SK-N-SH treated with all-trans-retinoic acid at 6 μM for 48 hours (cell line): ENCODE results near the gene LRRK1.

ENCODE experiments used
- ATAC-seq: fragments of 200-7000 bp; cut with Tn5 transposase; 3 replicates; pipeline ENCODE4 v1.9.1; 2020; ENCODE audit warnings: mild to moderate bottlenecking, moderate library complexity
- ARNTL ChIP-seq: fragments of 450-650 bp; formaldehyde crosslinking; IDR thresholded peaks from 2 replicates; pipeline ENCODE4 v1.5.0; 2020; ENCODE audit warnings: low read depth, mild to moderate bottlenecking, moderate library complexity, borderline replicate concordance
- BACH2 ChIP-seq: fragments of 250-450 bp; sonication (Bioruptor Pico); IDR thresholded peaks from 2 replicates; pipeline ENCODE4 v1.9.0; 2021; ENCODE audit warnings: mild to moderate bottlenecking, borderline replicate concordance
- CSDC2 ChIP-seq: fragments of 250-450 bp; sonication (Bioruptor Pico); IDR thresholded peaks from 2 replicates; pipeline ENCODE4 v1.5.0; 2020; ENCODE audit warnings: mild to moderate bottlenecking, moderate library complexity
- ESRRG ChIP-seq: fragments of 250-450 bp; sonication (Bioruptor Pico); IDR thresholded peaks from 2 replicates; pipeline ENCODE4 v1.6.1; 2021; ENCODE audit warnings: mild to moderate bottlenecking
- GLIS3 ChIP-seq: fragments of 250-450 bp; sonication (Bioruptor Pico); IDR thresholded peaks from 2 replicates; pipeline ENCODE4 v1.5.0; 2020; ENCODE audit warnings: mild to moderate bottlenecking, moderate library complexity
- ISL1 ChIP-seq: fragments of 250-450 bp; sonication (Bioruptor Pico); IDR thresholded peaks from 2 replicates; pipeline ENCODE4 v2.1.2; 2022; ENCODE audit warnings: mild to moderate bottlenecking, moderate library complexity
- OSR1 ChIP-seq: fragments of 250-450 bp; sonication (Bioruptor Pico); IDR thresholded peaks from 2 replicates; pipeline ENCODE4 v1.8.0; 2022; ENCODE audit warnings: moderate library complexity, mild to moderate bottlenecking, inconsistent platforms
- PPARA ChIP-seq: fragments of 250-450 bp; sonication (Bioruptor Pico); IDR thresholded peaks from 2 replicates; pipeline ENCODE4 v1.5.0; 2020; ENCODE audit warnings: mild to moderate bottlenecking, borderline replicate concordance
- RARB ChIP-seq: fragments of 250-450 bp; sonication (Bioruptor Pico); IDR thresholded peaks from 2 replicates; pipeline ENCODE4 v1.8.0; 2021; ENCODE audit warnings: mild to moderate bottlenecking, moderate library complexity
- SNAI2 ChIP-seq: fragments of 250-450 bp; sonication (Bioruptor Pico); IDR thresholded peaks from 2 replicates; pipeline ENCODE4 v1.5.0; 2020; ENCODE audit warnings: mild to moderate bottlenecking, moderate library complexity
- TOX ChIP-seq: fragments of 250-450 bp; sonication (Bioruptor Pico); IDR thresholded peaks from 2 replicates; pipeline ENCODE4 v1.8.0; 2021; ENCODE audit warnings: mild to moderate bottlenecking, moderate library complexity, borderline replicate concordance
- ZFP3 ChIP-seq: fragments of 250-450 bp; sonication (Bioruptor Pico); IDR thresholded peaks from 2 replicates; pipeline ENCODE4 v1.5.0; 2020; ENCODE audit warnings: mild to moderate bottlenecking, moderate library complexity
- ZNF565 ChIP-seq: fragments of 450-650 bp; formaldehyde crosslinking; conservative IDR thresholded peaks from 2 replicates; pipeline ENCODE4 v1.5.0; 2020; ENCODE audit warnings: low read depth, mild to moderate bottlenecking, moderate library complexity
- ZNF70 ChIP-seq: fragments of 450-650 bp; formaldehyde crosslinking; IDR thresholded peaks from 2 replicates; pipeline ENCODE4 v1.5.0; 2020; ENCODE audit warnings: mild to moderate bottlenecking, moderate library complexity
- ZNF8 ChIP-seq: fragments of 450-650 bp; formaldehyde crosslinking; IDR thresholded peaks from 2 replicates; pipeline ENCODE4 v1.5.0; 2020; ENCODE audit warnings: mild to moderate bottlenecking, moderate library complexity
- TF ChIP-seq, protein P1 (sequence below): fragments of 250-450 bp; sonication (Bioruptor Pico); IDR thresholded peaks from 2 replicates; pipeline ENCODE4 v1.5.0; 2020; ENCODE audit warnings: mild to moderate bottlenecking, moderate library complexity
- TF ChIP-seq, protein P2 (sequence below): fragments of 250-450 bp; sonication (Bioruptor Pico); IDR thresholded peaks from 2 replicates; pipeline ENCODE4 v1.5.1; 2021; ENCODE audit warnings: mild to moderate bottlenecking, moderate library complexity
- TF ChIP-seq, protein P3 (sequence below): fragments of 250-450 bp; sonication (Bioruptor Pico); IDR thresholded peaks from 2 replicates; pipeline ENCODE4 v1.5.1; 2020; ENCODE audit warnings: low read depth, mild to moderate bottlenecking, moderate library complexity
- TF ChIP-seq, protein P4 (sequence below): fragments of 250-450 bp; sonication (Bioruptor Pico); IDR thresholded peaks from 2 replicates; pipeline ENCODE4 v1.8.0; 2021; ENCODE audit warnings: low read depth, mild to moderate bottlenecking, moderate library complexity, borderline replicate concordance
- TF ChIP-seq, protein P5 (sequence below): fragments of 250-450 bp; sonication (Bioruptor Pico); IDR thresholded peaks from 2 replicates; pipeline ENCODE4 v1.8.0; 2020; ENCODE audit warnings: mild to moderate bottlenecking, moderate library complexity, borderline replicate concordance

The LRRK1 gene

DNA sequence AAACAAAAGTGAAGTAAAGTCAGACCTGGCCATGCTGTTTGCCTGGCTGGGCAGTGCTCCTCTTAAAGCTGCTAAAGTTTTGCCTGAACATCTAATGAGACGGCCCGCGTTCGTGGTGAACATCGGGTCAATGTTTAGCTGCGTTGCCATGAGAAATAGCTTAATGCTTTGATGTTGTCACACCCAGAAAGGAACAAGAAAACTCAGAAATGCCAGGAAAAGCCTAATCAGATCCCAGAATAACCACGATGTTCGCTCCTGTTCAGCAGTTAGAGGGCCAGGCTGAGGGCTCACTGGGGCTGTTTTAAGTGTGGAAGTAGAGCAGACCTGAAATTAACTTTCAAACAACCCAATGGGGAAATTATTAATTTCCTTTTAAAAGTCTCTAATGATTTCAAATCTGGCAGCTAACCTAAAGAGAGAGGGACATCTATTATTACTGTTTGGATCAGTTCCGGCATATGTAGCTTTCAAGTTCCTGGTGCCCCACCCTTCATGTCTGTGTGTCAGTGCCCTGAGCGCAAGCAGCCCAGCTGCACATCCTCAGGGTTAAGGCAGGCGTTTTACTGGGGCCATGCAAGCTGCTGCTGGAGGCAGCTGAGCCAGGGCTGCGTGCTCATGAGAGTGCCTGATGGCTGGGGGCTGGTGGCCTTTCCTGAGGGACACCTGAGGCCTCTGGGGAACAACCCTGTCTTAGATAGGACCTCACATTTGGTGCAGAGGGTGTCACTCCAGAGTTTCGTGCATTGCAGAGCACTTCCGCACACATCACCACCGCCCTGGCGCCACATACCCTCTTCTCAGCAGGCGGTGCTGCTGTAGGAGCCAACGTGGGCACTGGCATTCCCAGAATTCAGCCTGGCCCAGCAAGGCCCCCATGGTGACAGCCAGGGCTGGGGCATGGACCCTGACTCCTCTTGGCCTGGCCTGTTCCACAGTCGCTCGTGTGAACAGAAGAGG, 76.6 kb downstream of the LRRK1 start:
- TF ChIP-seq ESRRG (CRISPR knock-in tag) (no peak), TOX (CRISPR knock-in tag) (no peak), ZFP3 (no peak), ZNF70 (no peak), OSR1 (CRISPR knock-in tag) (no peak), PPARA (CRISPR knock-in tag) (no peak), CSDC2 (CRISPR knock-in tag) (no peak), ZNF565 (no peak), SNAI2 (no peak), ARNTL (CRISPR knock-in tag) (no peak), RARB (CRISPR knock-in tag) (no peak), ZNF8 (CRISPR knock-in tag) (no peak), ISL1 (CRISPR knock-in tag) (no peak), GLIS3 (no peak)
- TF ChIP-seq, protein P1, sequence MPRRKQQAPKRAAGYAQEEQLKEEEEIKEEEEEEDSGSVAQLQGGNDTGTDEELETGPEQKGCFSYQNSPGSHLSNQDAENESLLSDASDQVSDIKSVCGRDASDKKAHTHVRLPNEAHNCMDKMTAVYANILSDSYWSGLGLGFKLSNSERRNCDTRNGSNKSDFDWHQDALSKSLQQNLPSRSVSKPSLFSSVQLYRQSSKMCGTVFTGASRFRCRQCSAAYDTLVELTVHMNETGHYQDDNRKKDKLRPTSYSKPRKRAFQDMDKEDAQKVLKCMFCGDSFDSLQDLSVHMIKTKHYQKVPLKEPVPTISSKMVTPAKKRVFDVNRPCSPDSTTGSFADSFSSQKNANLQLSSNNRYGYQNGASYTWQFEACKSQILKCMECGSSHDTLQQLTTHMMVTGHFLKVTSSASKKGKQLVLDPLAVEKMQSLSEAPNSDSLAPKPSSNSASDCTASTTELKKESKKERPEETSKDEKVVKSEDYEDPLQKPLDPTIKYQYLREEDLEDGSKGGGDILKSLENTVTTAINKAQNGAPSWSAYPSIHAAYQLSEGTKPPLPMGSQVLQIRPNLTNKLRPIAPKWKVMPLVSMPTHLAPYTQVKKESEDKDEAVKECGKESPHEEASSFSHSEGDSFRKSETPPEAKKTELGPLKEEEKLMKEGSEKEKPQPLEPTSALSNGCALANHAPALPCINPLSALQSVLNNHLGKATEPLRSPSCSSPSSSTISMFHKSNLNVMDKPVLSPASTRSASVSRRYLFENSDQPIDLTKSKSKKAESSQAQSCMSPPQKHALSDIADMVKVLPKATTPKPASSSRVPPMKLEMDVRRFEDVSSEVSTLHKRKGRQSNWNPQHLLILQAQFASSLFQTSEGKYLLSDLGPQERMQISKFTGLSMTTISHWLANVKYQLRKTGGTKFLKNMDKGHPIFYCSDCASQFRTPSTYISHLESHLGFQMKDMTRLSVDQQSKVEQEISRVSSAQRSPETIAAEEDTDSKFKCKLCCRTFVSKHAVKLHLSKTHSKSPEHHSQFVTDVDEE (CRISPR knock-in tag) = no peak
- TF ChIP-seq, protein P2, sequence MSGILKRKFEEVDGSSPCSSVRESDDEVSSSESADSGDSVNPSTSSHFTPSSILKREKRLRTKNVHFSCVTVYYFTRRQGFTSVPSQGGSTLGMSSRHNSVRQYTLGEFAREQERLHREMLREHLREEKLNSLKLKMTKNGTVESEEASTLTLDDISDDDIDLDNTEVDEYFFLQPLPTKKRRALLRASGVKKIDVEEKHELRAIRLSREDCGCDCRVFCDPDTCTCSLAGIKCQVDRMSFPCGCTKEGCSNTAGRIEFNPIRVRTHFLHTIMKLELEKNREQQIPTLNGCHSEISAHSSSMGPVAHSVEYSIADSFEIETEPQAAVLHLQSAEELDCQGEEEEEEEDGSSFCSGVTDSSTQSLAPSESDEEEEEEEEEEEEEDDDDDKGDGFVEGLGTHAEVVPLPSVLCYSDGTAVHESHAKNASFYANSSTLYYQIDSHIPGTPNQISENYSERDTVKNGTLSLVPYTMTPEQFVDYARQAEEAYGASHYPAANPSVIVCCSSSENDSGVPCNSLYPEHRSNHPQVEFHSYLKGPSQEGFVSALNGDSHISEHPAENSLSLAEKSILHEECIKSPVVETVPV (CRISPR knock-in tag) = no peak
- TF ChIP-seq, protein P3, sequence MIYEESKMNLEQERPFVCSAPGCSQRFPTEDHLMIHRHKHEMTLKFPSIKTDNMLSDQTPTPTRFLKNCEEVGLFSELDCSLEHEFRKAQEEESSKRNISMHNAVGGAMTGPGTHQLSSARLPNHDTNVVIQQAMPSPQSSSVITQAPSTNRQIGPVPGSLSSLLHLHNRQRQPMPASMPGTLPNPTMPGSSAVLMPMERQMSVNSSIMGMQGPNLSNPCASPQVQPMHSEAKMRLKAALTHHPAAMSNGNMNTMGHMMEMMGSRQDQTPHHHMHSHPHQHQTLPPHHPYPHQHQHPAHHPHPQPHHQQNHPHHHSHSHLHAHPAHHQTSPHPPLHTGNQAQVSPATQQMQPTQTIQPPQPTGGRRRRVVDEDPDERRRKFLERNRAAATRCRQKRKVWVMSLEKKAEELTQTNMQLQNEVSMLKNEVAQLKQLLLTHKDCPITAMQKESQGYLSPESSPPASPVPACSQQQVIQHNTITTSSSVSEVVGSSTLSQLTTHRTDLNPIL (CRISPR knock-in tag) = no peak
- TF ChIP-seq, protein P4, sequence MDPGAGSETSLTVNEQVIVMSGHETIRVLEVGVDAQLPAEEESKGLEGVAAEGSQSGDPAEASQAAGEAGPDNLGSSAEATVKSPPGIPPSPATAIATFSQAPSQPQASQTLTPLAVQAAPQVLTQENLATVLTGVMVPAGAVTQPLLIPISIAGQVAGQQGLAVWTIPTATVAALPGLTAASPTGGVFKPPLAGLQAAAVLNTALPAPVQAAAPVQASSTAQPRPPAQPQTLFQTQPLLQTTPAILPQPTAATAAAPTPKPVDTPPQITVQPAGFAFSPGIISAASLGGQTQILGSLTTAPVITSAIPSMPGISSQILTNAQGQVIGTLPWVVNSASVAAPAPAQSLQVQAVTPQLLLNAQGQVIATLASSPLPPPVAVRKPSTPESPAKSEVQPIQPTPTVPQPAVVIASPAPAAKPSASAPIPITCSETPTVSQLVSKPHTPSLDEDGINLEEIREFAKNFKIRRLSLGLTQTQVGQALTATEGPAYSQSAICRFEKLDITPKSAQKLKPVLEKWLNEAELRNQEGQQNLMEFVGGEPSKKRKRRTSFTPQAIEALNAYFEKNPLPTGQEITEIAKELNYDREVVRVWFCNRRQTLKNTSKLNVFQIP (CRISPR knock-in tag) = no peak
- TF ChIP-seq, protein P5, sequence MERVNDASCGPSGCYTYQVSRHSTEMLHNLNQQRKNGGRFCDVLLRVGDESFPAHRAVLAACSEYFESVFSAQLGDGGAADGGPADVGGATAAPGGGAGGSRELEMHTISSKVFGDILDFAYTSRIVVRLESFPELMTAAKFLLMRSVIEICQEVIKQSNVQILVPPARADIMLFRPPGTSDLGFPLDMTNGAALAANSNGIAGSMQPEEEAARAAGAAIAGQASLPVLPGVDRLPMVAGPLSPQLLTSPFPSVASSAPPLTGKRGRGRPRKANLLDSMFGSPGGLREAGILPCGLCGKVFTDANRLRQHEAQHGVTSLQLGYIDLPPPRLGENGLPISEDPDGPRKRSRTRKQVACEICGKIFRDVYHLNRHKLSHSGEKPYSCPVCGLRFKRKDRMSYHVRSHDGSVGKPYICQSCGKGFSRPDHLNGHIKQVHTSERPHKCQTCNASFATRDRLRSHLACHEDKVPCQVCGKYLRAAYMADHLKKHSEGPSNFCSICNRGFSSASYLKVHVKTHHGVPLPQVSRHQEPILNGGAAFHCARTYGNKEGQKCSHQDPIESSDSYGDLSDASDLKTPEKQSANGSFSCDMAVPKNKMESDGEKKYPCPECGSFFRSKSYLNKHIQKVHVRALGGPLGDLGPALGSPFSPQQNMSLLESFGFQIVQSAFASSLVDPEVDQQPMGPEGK (CRISPR knock-in tag) = no peak
- no peak for ATAC-seq

DNA sequence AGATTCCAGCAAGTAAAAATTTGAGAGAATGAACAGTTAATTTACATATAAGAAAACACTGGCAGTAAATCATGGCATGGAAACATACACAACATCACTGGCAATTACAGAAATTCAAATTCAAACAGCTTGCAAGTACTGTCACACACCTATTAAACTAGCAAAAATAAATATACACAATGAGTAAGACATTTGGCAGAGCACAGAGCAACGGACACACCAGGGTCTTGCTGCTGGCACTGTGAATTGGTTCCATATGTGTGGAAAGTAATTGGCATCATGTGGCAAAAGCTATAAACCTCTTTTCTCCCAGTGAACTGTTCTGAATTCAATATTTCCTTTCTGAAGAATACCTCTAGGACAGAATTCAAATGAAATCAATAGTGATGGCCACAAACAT, 78.3 kb downstream of the LRRK1 start:
- TF ChIP-seq SNAI2 (no peak), TOX (CRISPR knock-in tag) (no peak), ZNF565 (no peak), BACH2 (no peak), ZNF70 (no peak), CSDC2 (CRISPR knock-in tag) (no peak), GLIS3 (no peak), PPARA (CRISPR knock-in tag) (no peak)
- TF ChIP-seq, protein P4 (CRISPR knock-in tag) = no peak
- TF ChIP-seq, protein P2 (CRISPR knock-in tag) = no peak
- ATAC-seq = peak; percentile 76
